GM03348 (cell line): ENCODE data around the gene CD34.
"Not testable (repeated sequence)": the region's sequence is repeated elsewhere in the genome, so short reads cannot be mapped to it uniquely, and the experiment has no call there.

Experiments
- DNase-seq: peaks from one replicate; pipeline ENCODE4 v3.0.0; 2012; ENCODE audit warnings: low spot score

The CD34 gene

DNA sequence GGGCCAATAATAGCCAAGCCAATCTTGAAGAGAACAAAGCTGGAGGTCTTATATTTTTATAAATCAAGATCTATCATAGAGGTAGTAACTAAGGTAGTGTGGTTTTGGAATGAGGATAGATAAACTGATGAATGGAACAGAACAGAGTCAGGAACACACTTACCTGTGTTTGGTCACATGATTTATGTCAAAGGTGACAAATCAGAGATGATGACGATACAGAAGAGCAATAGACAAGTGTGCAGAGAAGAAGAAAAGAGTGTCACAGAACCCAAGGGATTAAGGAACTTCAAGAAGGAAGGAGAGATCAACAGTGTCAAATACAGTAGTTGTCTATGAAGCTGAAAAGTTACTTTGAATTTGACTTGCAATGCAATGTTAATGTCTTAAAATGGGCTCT lies 16.1 kb upstream of the CD34 start:
- DNase-seq: no peak

GRCh38 chr1:207925969-207926368 lies 15.0 kb upstream of the CD34 start:
- not testable (repeated sequence) for DNase-seq

DNA sequence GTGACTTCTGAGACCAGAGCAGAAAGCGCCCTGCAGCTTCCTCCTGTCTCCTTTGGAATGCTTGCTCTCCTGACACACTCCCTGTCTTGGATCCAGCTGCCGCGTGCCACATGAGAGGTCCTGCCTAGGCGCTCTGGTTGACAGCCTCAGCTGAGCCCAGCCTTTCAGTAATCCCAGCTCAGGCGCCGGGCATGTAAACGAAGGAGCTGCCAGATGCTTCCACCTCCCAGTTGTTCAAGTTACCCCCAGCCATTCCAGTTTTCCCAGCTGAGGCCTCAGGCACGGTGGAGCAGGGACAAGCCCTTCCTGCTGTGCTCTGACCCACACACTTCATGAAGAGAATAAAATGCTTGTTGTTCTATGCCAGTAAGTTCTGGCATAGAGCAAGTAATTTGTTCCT lies 14.3 kb upstream of the CD34 start:
- peak; percentile 62 for DNase-seq

GRCh38 chr1:207923561-207923960 lies 12.6 kb upstream of the CD34 start:
- DNase-seq: no peak

DNA sequence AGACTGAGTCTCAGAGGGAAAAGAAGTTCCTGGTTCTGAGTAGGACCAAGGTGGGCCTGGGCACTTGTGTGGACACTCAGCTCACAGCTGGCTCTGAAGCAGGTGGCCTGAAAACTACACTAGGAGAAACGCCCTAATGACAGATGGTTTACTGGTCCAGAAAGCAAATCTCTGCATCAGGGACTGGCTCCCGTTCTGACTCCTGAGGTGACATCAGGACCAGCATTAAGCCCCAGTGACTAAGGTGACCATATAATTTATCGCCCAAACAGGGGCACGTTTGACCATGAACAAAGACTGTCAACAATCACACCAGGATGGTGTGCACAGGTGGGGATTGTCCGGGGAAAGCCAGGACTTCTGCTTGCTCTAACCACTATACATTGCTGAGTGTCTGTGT lies 12.2 kb upstream of the CD34 start:
- no peak for DNase-seq

DNA sequence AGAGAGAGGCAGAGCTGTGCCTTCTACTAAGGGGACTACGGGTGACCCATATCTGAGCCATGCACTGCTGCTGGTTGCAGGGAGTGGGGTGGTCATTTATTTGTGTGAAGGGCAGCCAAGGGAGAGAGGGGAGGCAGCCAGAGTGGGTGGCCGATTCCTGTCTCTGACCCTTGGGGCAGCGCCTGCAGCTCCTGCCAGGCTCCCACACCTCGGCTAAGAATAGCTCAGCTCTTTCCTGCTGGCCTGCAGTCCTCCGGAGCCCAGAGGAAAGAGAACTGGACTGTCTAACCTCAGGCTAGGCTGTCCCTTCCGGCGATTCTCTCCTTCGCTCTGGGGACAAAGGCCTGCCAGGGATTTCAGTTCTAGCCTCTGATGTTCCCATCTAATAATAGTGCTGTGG lies 11.6 kb upstream of the CD34 start:
- DNase-seq: no peak

GRCh38 chr1:207921321-207921720 lies 10.4 kb upstream of the CD34 start:
- no peak for DNase-seq

- DNase-seq: peak; percentile 28
Measured at GRCh38 chr1:207920444-207921021, 9.6 kb upstream of the CD34 start.

GRCh38 chr1:207919523-207920170 lies 8.7 kb upstream of the CD34 start:
- DNase-seq: peak; percentile 81

GRCh38 chr1:207918581-207918980 lies 7.7 kb upstream of the CD34 start:
- DNase-seq: no peak

DNA sequence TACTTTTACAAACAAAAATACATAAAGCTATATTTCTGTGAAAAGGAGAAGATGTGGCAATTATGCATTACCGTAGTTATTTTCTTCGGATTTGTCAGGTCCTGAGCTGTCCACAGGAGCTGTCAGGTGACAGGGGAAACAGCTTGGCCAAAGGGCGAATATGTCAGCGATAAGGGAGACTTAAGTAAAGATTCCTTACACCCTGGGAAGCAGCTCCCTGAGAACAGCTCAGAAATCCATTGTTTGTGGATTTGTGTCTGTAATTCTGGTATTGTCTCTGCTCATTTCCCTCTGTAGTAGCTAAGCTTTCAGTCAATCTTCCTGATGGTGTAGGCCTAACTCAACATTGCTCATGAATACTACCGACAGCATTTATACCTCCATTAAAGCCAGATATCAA lies 7.1 kb upstream of the CD34 start:
- DNase-seq: no peak

DNA sequence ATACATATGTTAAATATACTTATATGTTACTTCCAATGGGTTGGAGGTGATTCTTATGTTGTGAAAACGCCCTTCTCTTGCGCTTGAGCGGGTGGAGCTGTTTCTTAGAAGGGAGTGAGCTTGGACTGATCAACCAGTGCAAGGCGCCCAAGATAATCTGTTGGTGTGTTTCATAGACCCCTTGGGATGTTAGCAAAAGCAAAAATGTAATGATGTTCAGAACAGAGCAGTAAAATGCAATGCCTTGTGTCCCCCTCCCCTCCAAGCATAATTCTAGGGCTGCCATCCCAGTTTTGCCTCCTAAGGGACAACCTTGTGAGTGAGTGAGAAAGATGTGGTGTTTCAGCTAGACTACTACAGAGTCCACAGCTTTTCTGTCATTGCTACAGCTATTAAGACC lies 6.2 kb upstream of the CD34 start:
- no peak for DNase-seq

GRCh38 chr1:207913951-207914350 lies 3.0 kb upstream of the CD34 start:
- DNase-seq: no peak

- DNase-seq: no peak
Measured at GRCh38 chr1:207911856-207912760, 1.2 kb upstream of the CD34 start.

GRCh38 chr1:207909687-207910086 lies 1.2 kb downstream of the CD34 start:
- DNase-seq: no peak

GRCh38 chr1:207908107-207908734 lies 2.7 kb downstream of the CD34 start:
- DNase-seq: no peak

DNA sequence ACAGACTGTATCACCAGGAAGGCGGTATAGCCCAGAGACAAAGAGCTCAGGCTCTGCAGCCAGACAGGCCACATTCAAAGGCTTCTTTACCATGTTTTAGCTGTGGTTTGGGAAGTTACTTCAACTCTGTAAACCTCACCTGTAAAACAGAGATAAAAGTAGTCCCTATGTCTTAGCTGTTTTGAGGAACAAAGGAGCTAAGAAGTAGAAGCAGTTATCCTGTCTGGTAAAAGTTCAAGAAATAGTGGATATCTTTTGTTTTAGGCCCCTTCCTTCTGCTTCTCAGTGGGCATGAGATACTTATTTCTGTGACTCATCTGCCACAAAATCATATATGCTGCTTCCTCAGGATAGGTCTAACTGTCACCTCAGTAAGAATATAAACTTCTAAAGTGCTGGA lies 6.5 kb downstream of the CD34 start:
- no peak for DNase-seq

- no peak for DNase-seq
Measured at GRCh38 chr1:207903767-207904166, 7.2 kb downstream of the CD34 start.

DNA sequence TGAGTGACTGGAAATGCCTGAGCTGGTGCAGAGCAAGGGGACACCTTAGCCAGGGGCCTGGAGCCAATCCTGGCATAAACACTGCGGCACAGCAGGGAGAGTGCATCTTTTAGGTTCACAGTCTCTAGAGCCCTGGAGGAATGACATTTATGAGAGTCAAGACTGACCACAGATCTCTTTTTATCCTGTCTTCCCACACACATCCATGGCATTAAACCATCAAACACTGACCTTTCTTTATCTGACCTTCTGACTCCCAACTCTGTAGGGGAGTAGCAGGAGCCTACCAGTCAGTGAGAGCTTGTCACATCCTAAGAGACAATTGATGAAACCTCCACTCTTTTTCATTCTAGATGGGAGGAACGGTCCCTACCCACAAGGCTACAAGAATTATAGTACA lies 7.9 kb downstream of the CD34 start:
- DNase-seq: no peak

- no peak for DNase-seq
Measured at GRCh38 chr1:207902566-207902965, 8.4 kb downstream of the CD34 start.

DNA sequence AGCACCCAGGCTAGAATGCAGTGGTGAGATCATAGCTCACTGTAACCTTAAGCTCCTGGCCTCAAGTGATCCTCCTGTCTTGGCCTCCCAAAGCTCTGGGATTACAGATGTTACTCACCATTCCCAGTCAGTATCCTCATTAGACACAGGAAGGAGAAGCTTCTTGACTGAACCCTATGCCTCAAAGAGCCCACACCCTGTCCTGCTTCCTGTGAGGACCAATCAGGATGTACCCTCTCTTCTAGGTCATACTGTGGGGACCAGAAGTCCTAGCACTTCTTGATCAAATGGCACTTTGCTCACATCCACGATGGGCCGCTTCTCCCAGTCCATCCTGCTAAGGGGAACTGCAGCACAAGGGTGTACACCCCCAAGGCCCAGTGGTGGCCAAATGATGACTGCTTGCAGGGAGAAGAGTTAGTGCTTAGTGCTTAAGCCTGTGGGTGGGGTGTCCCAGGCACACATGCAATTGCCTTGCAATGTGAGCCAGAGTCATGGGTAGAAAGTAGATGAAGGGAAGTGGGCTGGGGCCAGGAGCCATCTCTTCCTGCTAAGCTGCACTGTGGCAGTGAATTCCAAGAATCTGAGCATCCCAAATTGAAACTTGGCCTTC lies 9.8 kb downstream of the CD34 start:
- DNase-seq: no peak

- no peak for DNase-seq
Measured at GRCh38 chr1:207898836-207899235, 12.1 kb downstream of the CD34 start.
